AG10803 (cell line): ENCODE measurements around the gene MXRA5.
"Not testable (repeated sequence)": the region's sequence is repeated elsewhere in the genome, so short reads cannot be mapped to it uniquely, and the experiment has no call there.

Source experiments
- DNase-seq: peaks from one replicate; pipeline ENCODE4 v3.0.0; 2010; ENCODE audit warnings: low read depth
- H3K4me3 ChIP-seq: 2 replicates; pipeline ENCODE4 v1.5.1; 2011; ENCODE audit warnings: mild to moderate bottlenecking, low read length, control low read depth
- TF ChIP-seq, protein P1 (sequence below): conservative IDR thresholded peaks from 2 replicates; pipeline ENCODE4 v1.5.1; 2011; ENCODE audit warnings: mild to moderate bottlenecking, low read length, control low read depth, inconsistent platforms

MXRA5 gene

GRCh38 chrX:3379111-3379510 is 32.7 kb upstream of the MXRA5 start:
- peak; percentile 11 for DNase-seq
- TF ChIP-seq, protein P1, sequence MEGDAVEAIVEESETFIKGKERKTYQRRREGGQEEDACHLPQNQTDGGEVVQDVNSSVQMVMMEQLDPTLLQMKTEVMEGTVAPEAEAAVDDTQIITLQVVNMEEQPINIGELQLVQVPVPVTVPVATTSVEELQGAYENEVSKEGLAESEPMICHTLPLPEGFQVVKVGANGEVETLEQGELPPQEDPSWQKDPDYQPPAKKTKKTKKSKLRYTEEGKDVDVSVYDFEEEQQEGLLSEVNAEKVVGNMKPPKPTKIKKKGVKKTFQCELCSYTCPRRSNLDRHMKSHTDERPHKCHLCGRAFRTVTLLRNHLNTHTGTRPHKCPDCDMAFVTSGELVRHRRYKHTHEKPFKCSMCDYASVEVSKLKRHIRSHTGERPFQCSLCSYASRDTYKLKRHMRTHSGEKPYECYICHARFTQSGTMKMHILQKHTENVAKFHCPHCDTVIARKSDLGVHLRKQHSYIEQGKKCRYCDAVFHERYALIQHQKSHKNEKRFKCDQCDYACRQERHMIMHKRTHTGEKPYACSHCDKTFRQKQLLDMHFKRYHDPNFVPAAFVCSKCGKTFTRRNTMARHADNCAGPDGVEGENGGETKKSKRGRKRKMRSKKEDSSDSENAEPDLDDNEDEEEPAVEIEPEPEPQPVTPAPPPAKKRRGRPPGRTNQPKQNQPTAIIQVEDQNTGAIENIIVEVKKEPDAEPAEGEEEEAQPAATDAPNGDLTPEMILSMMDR, result no peak
- H3K4me3 ChIP-seq, result no peak overlapping the region

GRCh38 chrX:3378156-3378555 is 31.7 kb upstream of the MXRA5 start:
- TF ChIP-seq, protein P1, result no peak
- H3K4me3 ChIP-seq, result no peak overlapping the region
- no peak for DNase-seq

DNA sequence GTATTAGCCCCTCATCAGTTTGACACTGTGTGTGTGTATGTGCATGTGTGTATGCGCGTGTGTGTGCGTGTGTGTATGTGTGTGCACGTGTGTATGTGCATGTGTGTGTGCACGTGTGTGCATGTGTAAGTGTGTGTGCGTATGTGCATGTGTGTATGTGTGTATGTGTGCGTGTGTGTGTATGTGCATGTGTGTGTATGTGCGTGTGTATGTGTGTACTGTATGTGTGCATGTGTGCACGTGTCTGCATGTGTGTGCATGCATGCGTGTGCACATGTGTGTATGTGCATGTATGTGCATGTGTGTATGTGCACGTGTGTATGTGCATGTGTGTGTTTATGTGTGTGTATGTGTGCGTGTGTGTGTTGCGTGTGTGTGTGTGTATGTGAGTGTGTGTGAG is 31.1 kb upstream of the MXRA5 start:
- no peak overlapping the region for H3K4me3 ChIP-seq
- TF ChIP-seq, protein P1, result no peak
- no peak for DNase-seq

DNA sequence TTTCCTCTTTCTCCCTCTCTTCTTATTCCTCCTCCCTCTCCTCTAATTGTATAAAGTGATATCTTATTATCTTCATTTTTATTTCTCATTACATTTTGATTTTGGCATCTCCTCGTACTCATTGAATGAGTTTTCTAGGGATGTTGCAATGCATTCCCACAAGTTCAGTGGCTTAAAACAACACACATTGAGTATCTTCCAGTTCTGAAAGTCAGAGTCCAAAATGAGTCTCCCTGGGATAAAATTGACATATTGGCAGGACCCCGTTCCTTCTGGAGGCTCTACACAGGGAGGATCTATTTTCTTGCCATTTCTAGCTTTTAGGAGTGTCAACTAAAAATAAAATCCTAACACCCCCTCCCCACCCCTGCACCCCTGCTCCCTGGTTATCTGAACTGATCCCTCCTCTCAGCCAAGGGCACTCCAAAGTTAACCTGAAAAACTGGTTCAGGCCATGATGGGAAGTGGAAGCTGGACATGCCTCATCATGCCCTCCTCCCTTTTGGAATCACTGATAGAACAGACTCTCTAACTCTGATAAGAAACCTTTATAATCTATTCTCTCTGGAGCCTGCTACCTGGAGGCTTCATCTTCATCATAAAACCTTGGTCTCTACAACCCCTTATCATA is 29.5 kb upstream of the MXRA5 start:
- peak; percentile 1 for DNase-seq
- H3K4me3 ChIP-seq, result not testable (repeated sequence)

DNA sequence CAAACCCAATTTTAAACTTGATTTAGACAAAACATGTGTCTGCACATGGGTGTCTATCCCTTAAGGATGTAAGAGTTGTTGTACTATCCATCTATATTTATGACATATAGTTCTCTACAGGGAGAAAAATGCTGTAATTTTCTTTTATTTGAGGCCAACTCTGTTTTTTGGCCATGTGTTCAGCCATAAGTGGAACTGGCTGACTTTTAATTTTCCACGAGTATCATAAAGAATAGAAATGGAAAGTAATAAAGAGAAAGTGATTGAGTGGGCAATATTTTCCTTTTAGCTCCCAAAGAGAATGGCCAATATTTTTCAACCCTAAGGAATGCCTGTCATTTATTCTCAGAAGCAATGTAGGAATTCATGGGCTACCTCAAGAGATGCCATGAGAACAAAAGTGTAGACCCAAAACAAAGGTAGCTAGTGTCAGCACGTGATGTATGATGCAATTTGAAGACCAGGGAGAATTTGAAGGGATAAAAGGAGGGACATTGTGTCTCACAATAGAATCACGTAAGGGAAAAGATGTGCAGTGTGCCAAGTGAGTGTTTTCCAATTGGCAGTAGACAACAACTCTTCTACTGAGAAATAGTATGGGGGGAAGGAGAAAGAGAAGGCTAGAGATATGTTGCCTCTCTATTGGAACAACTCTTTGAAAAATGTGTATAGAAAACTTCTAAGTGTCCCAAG is 27.8 kb upstream of the MXRA5 start:
- no peak overlapping the region for H3K4me3 ChIP-seq
- no peak for DNase-seq
- TF ChIP-seq, protein P1, result no peak

GRCh38 chrX:3371163-3371562 is 24.7 kb upstream of the MXRA5 start:
- DNase-seq, result no peak
- H3K4me3 ChIP-seq, result no peak overlapping the region
- TF ChIP-seq, protein P1, result no peak

GRCh38 chrX:3370656-3371055 is 24.2 kb upstream of the MXRA5 start:
- no peak for DNase-seq
- H3K4me3 ChIP-seq, result no peak overlapping the region
- TF ChIP-seq, protein P1, result no peak
